SK-N-SH (cell line): Measurements from ENCODE around the gene KIF20B. TPM values are rescaled to one million over a fixed set of nuclear protein-coding genes. Genes with fewer than 3 reads are reported as not detected.

Experiments used
- CTCF ChIA-PET: fragments of 300-600, 350-600 bp; formaldehyde crosslinking; extraction: SDS; loops from one replicate; lab custom pipeline; 2021; lab: Yijun Ruan, JAX
- POLR2A ChIA-PET: fragments of 350-600 bp; sonication (Branson Sonifier 250); formaldehyde crosslinking; extraction: SDS; loops from one replicate; lab custom pipeline; 2020; ENCODE audit warnings: antibody characterized with exemption, inconsistent platforms; lab: Yijun Ruan, JAX
- DNase-seq: peaks from one replicate; pipeline ENCODE4 v3.0.0; 2012
- H2AFZ ChIP-seq: fragments of 200-600 bp; sonication (generic); 2 replicates; pipeline ENCODE4 v1.8.1; 2016; ENCODE audit warnings: antibody characterized with exemption, mild to moderate bottlenecking, low read depth
- H3F3A ChIP-seq: fragments of 200-600 bp; sonication (generic); replicated peaks from 2 replicates; pipeline ENCODE3; 2016; ENCODE audit warnings: antibody characterized with exemption, mild to moderate bottlenecking; ENCODE audit not compliant: insufficient read depth
- H3K27ac ChIP-seq, 2 experiments: fragments of 200-500 bp in 1 of 2; fragments of 200-600 bp in 1 of 2; sonication (Bioruptor generic) in 1 of 2; sonication (generic), shearing (Covaris generic) in 1 of 2; 2 replicates each; pipeline versions ENCODE4 v1.5.1 to v1.6.1; 2014 to 2016; ENCODE audit warnings: low read depth in 2 of 2, inconsistent platforms in 1 of 2, low read length in 1 of 2, mild to moderate bottlenecking in 1 of 2, mixed read lengths in 1 of 2
- H3K27me3 ChIP-seq: fragments of 200-600 bp; sonication (generic), shearing (Covaris generic); 2 replicates; pipeline ENCODE4 v1.6.1; 2016; ENCODE audit warnings: mixed run types; ENCODE audit not compliant: insufficient read depth
- H3K36me3 ChIP-seq, 2 experiments: fragments of 200-500 bp in 1 of 2; fragments of 200-600 bp in 1 of 2; sonication (Bioruptor generic) in 1 of 2; sonication (generic) in 1 of 2; replicated peaks in 1 of 2; 2 replicates each; pipeline versions ENCODE3 to v1.5.1; 2014 to 2016; ENCODE audit warnings: low read length in 1 of 2, mild to moderate bottlenecking in 1 of 2; ENCODE audit not compliant: insufficient read depth in 2 of 2, control insufficient read depth in 1 of 2
- H3K4me1 ChIP-seq, 2 experiments: fragments of 200-500 bp in 1 of 2; fragments of 200-600 bp in 1 of 2; sonication (Bioruptor generic) in 1 of 2; sonication (generic), shearing (Covaris generic) in 1 of 2; 2 replicates each; pipeline versions ENCODE4 v1.5.1 to v1.6.1; 2014 to 2016; ENCODE audit warnings: low read depth in 1 of 2, low read length in 1 of 2, mixed run types in 1 of 2; ENCODE audit not compliant: insufficient read depth in 2 of 2, control insufficient read depth in 1 of 2
- H3K4me2 ChIP-seq: fragments of 200-600 bp; sonication (generic), shearing (Covaris generic); 2 replicates; pipeline ENCODE4 v1.6.1; 2017; ENCODE audit warnings: mixed run types
- H3K4me3 ChIP-seq, 2 experiments: fragments of 200-500 bp in 1 of 2; fragments of 200-600 bp in 1 of 2; sonication (Bioruptor generic) in 1 of 2; sonication (generic), shearing (Covaris generic) in 1 of 2; 2 replicates each; pipeline versions ENCODE4 v1.5.1 to v1.8.1; 2014 to 2016; ENCODE audit warnings: low read depth in 2 of 2, inconsistent platforms in 1 of 2, low read length in 1 of 2, mild to moderate bottlenecking in 1 of 2, mixed read lengths in 1 of 2, moderate library complexity in 1 of 2
- H3K79me2 ChIP-seq: fragments of 200-600 bp; sonication (generic); 2 replicates; pipeline ENCODE4 v1.8.1; 2017; ENCODE audit warnings: mild to moderate bottlenecking; ENCODE audit not compliant: insufficient read depth
- H3K9ac ChIP-seq: fragments of 200-600 bp; sonication (generic); 2 replicates; pipeline ENCODE4 v1.6.1; 2017; ENCODE audit warnings: mixed run types
- H3K9me2 ChIP-seq: fragments of 200-600 bp; sonication (generic); 2 replicates; pipeline ENCODE4 v1.6.1; 2017; ENCODE audit warnings: mixed run types
- H3K9me3 ChIP-seq: fragments of 200-600 bp; sonication (generic); 2 replicates; pipeline ENCODE4 v1.6.1; 2017; ENCODE audit warnings: mixed run types, mild to moderate bottlenecking, moderate library complexity
- H4K20me1 ChIP-seq: fragments of 200-600 bp; sonication (generic); 2 replicates; pipeline ENCODE4 v1.6.1; 2017; ENCODE audit warnings: mild to moderate bottlenecking, mixed run types; ENCODE audit not compliant: insufficient read depth
- ELF1 ChIP-seq: IDR thresholded peaks from 2 replicates; pipeline ENCODE4 v1.4.0; 2012
- EZH2phosphoT487 ChIP-seq: fragments of 200-600 bp; sonication (generic); IDR thresholded peaks from 2 replicates; pipeline ENCODE4 v1.6.1; 2017; ENCODE audit warnings: low read depth, mixed run types, mild to moderate bottlenecking, antibody characterized with exemption, moderate library complexity, borderline replicate concordance
- FOXJ3 ChIP-seq: sonication (generic); formaldehyde crosslinking; IDR thresholded peaks from 2 replicates; pipeline ENCODE4 v1.5.1; 2020; ENCODE audit warnings: mild to moderate bottlenecking, missing genetic modification reagents
- FOXM1 ChIP-seq: IDR thresholded peaks from 2 replicates; pipeline ENCODE4 v1.4.0; 2012; ENCODE audit warnings: low read depth, mild to moderate bottlenecking
- GABPA ChIP-seq: IDR thresholded peaks from 2 replicates; pipeline ENCODE4 v1.4.0; 2012; ENCODE audit warnings: low read depth, mild to moderate bottlenecking
- GATA2 ChIP-seq: sonication (generic); formaldehyde crosslinking; IDR thresholded peaks from 2 replicates; pipeline ENCODE4 v1.5.0; 2020; ENCODE audit warnings: mild to moderate bottlenecking, missing genetic modification reagents
- MEF2A ChIP-seq: IDR thresholded peaks from 2 replicates; pipeline ENCODE4 v1.4.0; 2012; ENCODE audit warnings: low read depth, borderline replicate concordance
- POLR2AphosphoS5 ChIP-seq: IDR thresholded peaks from 2 replicates; pipeline ENCODE4 v1.6.1; 2012; ENCODE audit warnings: low read depth, low read length
- RCOR1 ChIP-seq: fragments of 150-350 bp; IDR thresholded peaks from 2 replicates; pipeline ENCODE4 v1.6.1; 2017; ENCODE audit warnings: antibody characterized with exemption, low read length
- RFX5 ChIP-seq: IDR thresholded peaks from 2 replicates; pipeline ENCODE4 v1.6.1; 2012; ENCODE audit warnings: mild to moderate bottlenecking, improper control_type of control experiment, low read length
- RXRA ChIP-seq: IDR thresholded peaks from 2 replicates; pipeline ENCODE4 v1.4.0; 2012; ENCODE audit warnings: low read depth, mild to moderate bottlenecking, borderline replicate concordance
- TAF1 ChIP-seq: IDR thresholded peaks from 2 replicates; pipeline ENCODE4 v1.6.1; 2012; ENCODE audit warnings: low read depth, mild to moderate bottlenecking, low read length, moderate library complexity, borderline replicate concordance
- TEAD4 ChIP-seq: IDR thresholded peaks from 2 replicates; pipeline ENCODE4 v1.4.0; 2012; ENCODE audit warnings: mild to moderate bottlenecking, borderline replicate concordance; ENCODE audit not compliant: insufficient read depth
- WGBS: methylation state at CpG from one replicate; pipeline ENCODE4 v1.1.6; 2017; ENCODE audit warnings: low lambda C conversion rate; 5-methylcytosine and 5-hydroxymethylcytosine counted together
- polyA plus RNA-seq, 3 experiments: library from polyadenylated mRNA; depleted of rRNA; stranded (reverse); fragments of >200 nt; gene quantifications; 2 replicates each; pipeline ENCODE4 v1.2.3, GENCODE V29; 2012
- TF ChIP-seq, protein P1 (sequence below): fragments of 150-350 bp; IDR thresholded peaks from 2 replicates; pipeline ENCODE4 v1.6.1; 2017; ENCODE audit warnings: antibody characterized with exemption, low read length, low read depth, borderline replicate concordance
- TF ChIP-seq, protein P2 (sequence below): IDR thresholded peaks from 2 replicates; pipeline ENCODE4; 2012
- TF ChIP-seq, protein P3 (sequence below): IDR thresholded peaks from 2 replicates; pipeline ENCODE4 v1.4.0; 2012; ENCODE audit warnings: low read depth, borderline replicate concordance
- TF ChIP-seq, protein P4 (sequence below): fragments of 200-600 bp; sonication (generic); IDR thresholded peaks from 2 replicates; pipeline ENCODE4 v1.6.1; 2017; ENCODE audit warnings: antibody characterized with exemption, mild to moderate bottlenecking, moderate library complexity
- TF ChIP-seq, protein P5 (sequence below): IDR thresholded peaks from 2 replicates; pipeline ENCODE4 v1.4.0; 2012; ENCODE audit warnings: low read depth
- TF ChIP-seq, protein P6 (sequence below): fragments of 150-350 bp; IDR thresholded peaks from 2 replicates; pipeline ENCODE4 v1.6.1; 2016; ENCODE audit warnings: mild to moderate bottlenecking, low read depth, low read length

KIF20B gene
- polyA plus RNA-seq, 1 of the 3 experiments (the other 2 are of a cell fraction), result 1.5 TPM

DNA sequence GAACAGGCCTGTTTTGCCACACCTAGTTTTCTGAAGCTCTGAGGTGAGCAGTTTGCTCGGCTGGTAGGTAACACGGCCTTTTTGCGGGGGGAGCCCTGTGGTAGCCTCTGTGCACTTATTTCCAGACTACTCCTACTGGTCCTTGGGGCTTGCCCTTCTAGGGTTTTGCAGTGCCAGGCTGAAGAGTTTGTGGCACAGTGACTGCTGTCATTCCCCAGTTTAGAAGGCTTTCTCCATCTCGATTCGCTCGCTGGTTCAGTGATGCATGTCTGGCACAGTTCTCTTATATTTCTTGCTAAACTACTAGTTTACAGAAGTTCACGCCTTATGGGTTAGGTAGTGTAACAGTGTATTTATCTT, 711 bp downstream of the KIF20B start:
- Histone ChIP-seq H3K27ac (peak overlapping the region in 1 of 2 experiments; percentile 43; a peak in 2 of 4 replicates), H3K9ac (peak overlapping the region; percentile 72), H3K36me3 (no peaks in the 10 kb centered on the region), H2AFZ (peak overlapping the region; percentile 62), H3K4me3 (peak overlapping the region; percentile 78 to 82), H3K4me1 (peaks cover 10 to 17% of the 10 kb centered on the region in 2 experiments; a peak in 2 of 4 replicates), H3F3A (peaks cover 9% of the 10 kb centered on the region), H3K9me3 (no peaks in the 10 kb centered on the region), H3K79me2 (peaks cover 55% of the 10 kb centered on the region), H3K27me3 (no peaks in the 10 kb centered on the region), H3K4me2 (peak overlapping the region; percentile 88), H4K20me1 (0 out of 2 replicates have a peak, but pooled peaks cover 4% of the 10 kb centered on the region), H3K9me2 (no peaks in the 10 kb centered on the region)
- ChIA-PET POLR2A (interaction anchor here (1.3 kb wide), 1 partner anchor 16 kb away, joined by 3 read pairs; no protein-coding TSS in a partner anchor), CTCF (interaction anchor here (1.2 kb wide), 1 partner anchor 38 kb away, joined by 3 read pairs; no protein-coding TSS in a partner anchor)
- no peak for TF ChIP-seq GATA2 (CRISPR knock-in tag)
- TF ChIP-seq GABPA, result no peak
- TF ChIP-seq MEF2A, result no peak
- no peak for TF ChIP-seq RXRA
- TF ChIP-seq TAF1, result no peak
- TF ChIP-seq, protein P1, sequence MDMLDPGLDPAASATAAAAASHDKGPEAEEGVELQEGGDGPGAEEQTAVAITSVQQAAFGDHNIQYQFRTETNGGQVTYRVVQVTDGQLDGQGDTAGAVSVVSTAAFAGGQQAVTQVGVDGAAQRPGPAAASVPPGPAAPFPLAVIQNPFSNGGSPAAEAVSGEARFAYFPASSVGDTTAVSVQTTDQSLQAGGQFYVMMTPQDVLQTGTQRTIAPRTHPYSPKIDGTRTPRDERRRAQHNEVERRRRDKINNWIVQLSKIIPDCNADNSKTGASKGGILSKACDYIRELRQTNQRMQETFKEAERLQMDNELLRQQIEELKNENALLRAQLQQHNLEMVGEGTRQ, result no peak
- TF ChIP-seq, protein P2, sequence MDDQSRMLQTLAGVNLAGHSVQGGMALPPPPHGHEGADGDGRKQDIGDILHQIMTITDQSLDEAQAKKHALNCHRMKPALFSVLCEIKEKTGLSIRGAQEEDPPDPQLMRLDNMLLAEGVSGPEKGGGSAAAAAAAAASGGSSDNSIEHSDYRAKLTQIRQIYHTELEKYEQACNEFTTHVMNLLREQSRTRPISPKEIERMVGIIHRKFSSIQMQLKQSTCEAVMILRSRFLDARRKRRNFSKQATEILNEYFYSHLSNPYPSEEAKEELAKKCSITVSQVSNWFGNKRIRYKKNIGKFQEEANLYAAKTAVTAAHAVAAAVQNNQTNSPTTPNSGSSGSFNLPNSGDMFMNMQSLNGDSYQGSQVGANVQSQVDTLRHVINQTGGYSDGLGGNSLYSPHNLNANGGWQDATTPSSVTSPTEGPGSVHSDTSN, result no peak
- TF ChIP-seq, protein P3, sequence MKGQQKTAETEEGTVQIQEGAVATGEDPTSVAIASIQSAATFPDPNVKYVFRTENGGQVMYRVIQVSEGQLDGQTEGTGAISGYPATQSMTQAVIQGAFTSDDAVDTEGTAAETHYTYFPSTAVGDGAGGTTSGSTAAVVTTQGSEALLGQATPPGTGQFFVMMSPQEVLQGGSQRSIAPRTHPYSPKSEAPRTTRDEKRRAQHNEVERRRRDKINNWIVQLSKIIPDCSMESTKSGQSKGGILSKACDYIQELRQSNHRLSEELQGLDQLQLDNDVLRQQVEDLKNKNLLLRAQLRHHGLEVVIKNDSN, result no peak
- no peak for TF ChIP-seq RCOR1
- no peak for TF ChIP-seq EZH2phosphoT487
- TF ChIP-seq, protein P4, sequence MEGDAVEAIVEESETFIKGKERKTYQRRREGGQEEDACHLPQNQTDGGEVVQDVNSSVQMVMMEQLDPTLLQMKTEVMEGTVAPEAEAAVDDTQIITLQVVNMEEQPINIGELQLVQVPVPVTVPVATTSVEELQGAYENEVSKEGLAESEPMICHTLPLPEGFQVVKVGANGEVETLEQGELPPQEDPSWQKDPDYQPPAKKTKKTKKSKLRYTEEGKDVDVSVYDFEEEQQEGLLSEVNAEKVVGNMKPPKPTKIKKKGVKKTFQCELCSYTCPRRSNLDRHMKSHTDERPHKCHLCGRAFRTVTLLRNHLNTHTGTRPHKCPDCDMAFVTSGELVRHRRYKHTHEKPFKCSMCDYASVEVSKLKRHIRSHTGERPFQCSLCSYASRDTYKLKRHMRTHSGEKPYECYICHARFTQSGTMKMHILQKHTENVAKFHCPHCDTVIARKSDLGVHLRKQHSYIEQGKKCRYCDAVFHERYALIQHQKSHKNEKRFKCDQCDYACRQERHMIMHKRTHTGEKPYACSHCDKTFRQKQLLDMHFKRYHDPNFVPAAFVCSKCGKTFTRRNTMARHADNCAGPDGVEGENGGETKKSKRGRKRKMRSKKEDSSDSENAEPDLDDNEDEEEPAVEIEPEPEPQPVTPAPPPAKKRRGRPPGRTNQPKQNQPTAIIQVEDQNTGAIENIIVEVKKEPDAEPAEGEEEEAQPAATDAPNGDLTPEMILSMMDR, result no peak
- TF ChIP-seq FOXM1, result no peak
- no peak for TF ChIP-seq ELF1
- TF ChIP-seq RFX5, result no peak
- TF ChIP-seq POLR2AphosphoS5, result no peak
- no peak for TF ChIP-seq TEAD4
- TF ChIP-seq, protein P5, sequence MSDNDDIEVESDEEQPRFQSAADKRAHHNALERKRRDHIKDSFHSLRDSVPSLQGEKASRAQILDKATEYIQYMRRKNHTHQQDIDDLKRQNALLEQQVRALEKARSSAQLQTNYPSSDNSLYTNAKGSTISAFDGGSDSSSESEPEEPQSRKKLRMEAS, result no peak
- TF ChIP-seq, protein P6, sequence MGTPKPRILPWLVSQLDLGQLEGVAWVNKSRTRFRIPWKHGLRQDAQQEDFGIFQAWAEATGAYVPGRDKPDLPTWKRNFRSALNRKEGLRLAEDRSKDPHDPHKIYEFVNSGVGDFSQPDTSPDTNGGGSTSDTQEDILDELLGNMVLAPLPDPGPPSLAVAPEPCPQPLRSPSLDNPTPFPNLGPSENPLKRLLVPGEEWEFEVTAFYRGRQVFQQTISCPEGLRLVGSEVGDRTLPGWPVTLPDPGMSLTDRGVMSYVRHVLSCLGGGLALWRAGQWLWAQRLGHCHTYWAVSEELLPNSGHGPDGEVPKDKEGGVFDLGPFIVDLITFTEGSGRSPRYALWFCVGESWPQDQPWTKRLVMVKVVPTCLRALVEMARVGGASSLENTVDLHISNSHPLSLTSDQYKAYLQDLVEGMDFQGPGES, result no peak
- no peak for TF ChIP-seq FOXJ3
- WGBS, result 8% methylated on average over 7 of the region's 7 CpGs
- DNase-seq, result peak; percentile 11
